Stimulated activated CD4-positive, alpha-beta T cell treated with anti-CD3 and anti-CD28 coated beads, TNF-alpha, amount 100 ng/mL, for 1 hour (primary cell): ENCODE measurements around the gene TRIM24.
"Not testable (repeated sequence)": the region's sequence is repeated elsewhere in the genome, so short reads cannot be mapped to it uniquely, and the experiment has no call there.

Source experiments
- DNase-seq, 3 donors: peaks; one replicate each; pipeline ENCODE4 v3.0.0-alpha.2; 2020; ENCODE audit warnings: low read depth in 3 of 3, low spot score in 1 of 3

TRIM24 gene

GRCh38 chr7:138460649-138461607 lies 869 bp downstream of the TRIM24 start:
- DNase-seq, result peak in 2 of 3 donors; percentile 9 to 44

GRCh38 chr7:138463291-138463618 lies 3.2 kb downstream of the TRIM24 start:
- DNase-seq, result not testable (repeated sequence)

DNA sequence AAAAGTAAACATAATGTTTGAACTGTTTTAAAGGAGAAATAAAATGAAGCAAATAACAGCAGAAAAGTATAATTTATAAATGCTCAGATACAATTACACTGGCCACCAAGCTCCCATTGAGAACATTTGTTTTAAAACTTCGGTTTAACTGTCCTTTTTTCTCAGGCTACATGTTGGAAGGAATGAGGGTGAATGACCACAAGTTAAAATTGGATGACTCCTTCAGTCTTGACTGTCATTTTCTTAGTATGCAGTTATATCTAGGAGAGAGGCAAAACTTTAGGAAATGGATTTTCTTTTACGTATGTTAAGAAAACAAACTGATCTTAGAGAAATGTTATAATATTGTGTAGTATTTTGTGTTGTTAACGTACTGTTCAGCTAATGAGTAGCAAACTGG lies 5.0 kb downstream of the TRIM24 start:
- no peak for DNase-seq

- DNase-seq, result not testable (repeated sequence)
Observed at GRCh38 chr7:138466069-138466756, 6.2 kb downstream of the TRIM24 start.

- no peak for DNase-seq
Observed at GRCh38 chr7:138468244-138469123, 8.4 kb downstream of the TRIM24 start.

DNA sequence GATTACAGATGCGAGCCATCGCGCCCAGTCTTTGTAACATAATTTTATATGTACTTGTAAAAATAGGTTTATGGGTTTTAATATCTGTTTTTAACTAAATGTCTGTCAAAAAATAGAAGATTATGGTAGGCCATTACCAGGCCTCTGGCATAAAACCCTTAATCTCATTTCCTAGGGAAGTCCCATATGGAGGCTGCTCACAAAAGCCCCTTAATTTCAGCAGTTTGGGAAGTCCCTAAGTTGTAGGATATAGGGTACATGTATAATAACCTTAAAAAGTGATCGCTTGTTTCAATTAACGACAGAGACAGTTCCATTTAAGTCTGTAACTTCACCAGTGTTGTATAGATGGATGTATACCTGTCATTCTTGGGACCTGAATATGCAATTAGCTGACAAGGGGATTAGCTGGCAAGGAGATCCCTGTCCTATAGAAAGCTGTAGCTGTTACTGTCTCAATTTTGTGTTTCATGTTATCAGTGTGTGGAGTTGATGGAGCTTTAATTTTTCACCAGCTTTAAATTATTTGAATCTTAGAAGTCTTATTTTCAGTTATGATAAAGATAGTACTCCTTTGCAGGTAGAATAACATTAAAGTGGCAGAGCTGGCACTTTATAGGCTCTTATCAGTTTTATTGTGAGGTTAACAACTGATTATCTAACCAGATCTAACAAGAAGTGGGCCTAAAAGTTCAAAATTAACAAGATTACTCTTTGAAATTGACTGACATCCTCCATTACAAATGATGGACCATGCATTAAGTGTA lies 10.5 kb downstream of the TRIM24 start:
- no peak for DNase-seq

GRCh38 chr7:138472292-138473079 lies 12.4 kb downstream of the TRIM24 start:
- DNase-seq, result no peak

GRCh38 chr7:138475377-138475776 lies 15.3 kb downstream of the TRIM24 start:
- no peak for DNase-seq

DNA sequence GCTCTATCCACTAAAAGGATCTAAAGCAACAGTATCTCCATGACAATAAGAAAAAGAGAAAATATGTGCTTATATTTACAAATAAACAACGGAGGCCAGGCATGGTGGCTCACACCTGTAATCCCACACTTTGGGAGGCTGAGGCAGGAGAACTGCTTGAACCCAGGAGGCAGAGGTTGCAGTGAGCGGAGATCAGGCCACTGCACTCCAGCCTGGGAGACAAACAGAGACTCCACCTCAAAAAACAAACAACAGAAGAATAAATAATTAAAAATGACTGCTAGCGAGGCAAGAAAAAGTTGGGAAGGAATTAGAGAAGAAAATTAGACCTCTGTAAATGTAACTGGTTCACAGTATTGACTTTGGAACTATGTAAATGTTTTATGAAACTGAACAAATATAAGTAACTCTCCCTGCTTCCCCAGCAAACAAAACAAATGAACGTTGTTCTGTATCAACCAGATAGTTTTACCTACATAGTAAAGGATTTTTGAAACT lies 17.1 kb downstream of the TRIM24 start:
- DNase-seq, result no peak

DNA sequence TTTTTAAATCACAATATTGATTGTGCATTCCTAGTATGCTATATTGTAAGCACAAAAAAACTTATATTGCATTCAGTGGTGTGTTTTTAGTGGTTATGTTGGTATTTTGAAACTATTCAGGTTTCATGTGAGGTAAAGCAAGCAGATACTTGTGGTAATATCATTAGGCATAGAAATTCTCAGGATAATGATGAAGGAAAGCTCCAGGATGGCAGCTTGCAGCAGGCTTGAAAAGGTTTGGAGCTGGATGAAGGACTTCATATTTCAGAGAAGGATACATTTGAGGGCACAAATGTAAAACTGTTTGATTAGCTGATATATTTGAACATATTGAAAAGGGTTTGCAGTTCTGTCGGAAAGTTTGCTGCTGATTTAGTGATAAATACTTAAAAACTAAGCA lies 17.5 kb downstream of the TRIM24 start:
- DNase-seq, result no peak

GRCh38 chr7:138478499-138478908 lies 18.4 kb downstream of the TRIM24 start:
- DNase-seq, result no peak

GRCh38 chr7:138480527-138480926 lies 20.5 kb downstream of the TRIM24 start:
- DNase-seq, result no peak

DNA sequence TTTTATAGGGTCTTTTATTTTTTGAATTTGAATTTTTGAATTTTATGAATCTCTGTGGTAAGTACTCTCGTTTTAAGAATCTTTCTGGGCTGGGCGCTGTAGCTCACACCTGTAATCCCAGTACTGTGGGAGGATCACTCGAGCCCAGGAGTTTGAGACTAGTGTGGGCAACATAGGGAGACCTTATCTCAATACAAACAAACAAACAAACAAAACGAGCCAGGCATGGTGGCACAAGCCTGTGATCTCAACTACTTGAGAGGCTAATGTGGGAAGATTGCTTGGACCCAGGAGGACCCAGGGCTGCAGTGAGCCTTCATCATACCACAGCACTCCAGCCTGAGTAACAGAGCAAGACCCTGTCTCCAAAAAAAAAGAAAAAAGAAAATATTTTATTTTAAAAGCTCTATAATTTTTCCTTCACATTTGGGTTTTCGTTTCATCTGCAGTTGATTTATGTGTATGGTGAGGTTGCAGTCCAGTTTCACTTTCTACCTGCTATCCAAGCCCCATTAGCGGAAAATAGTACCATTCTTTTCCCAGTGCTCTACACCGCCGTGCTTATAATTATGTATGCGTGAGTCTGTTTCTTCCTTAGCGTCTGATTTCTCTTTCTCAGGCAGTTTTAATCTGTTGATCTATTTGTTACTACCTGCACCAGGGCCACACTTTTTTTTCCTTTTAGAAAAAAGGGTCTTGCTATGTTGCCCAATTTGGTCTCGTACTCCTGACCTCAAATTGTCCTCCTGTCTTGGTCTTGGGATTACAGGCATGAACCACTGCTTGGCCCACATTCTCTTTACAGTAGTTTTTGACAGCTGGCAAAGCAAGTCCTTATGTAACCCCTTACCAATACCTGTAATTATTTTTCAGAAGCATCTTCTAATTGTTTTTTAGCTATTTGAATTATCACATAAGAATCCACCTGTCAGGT lies 21.7 kb downstream of the TRIM24 start:
- DNase-seq, result no peak

DNA sequence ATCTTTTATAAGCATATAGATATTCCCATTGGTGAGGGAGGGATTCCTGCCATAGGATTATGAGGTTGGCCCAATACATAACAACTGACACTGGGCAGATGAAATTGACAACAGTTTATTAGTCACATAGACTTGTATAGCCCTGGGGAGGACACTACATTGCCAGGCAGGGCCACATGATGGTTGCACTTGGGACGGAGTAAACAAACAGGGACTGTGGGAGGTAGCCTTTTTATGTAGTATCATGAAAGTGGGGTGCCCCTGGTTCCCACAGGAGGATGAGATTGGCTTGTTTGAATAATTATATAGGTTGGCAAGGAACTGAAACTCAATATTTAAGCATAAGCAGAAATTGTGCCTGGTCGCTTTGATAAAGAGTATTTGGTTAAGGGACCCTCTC lies 23.5 kb downstream of the TRIM24 start:
- DNase-seq, result no peak

GRCh38 chr7:138485508-138485907 lies 25.4 kb downstream of the TRIM24 start:
- not testable (repeated sequence) for DNase-seq

DNA sequence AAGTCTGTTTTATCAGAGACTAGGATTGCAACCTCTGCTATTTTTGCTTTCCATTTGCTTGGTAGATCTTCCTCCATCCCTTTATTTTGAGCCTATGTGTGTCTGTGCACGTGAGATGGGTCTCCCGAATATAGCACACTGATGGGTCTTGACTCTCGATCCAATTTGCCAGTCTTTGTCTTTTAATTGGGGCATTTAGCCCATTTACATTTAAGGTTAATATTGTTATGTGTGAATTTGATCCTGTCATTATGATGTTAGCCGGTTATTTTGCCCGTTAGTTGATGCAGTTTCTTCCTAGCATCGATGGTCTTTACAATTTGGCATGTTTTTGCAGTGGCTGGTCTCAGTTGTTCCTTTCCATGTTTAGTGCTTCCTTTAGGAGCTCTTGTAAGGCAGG lies 29.1 kb downstream of the TRIM24 start:
- DNase-seq, result not testable (repeated sequence)

GRCh38 chr7:138491612-138492386 lies 31.7 kb downstream of the TRIM24 start:
- no peak for DNase-seq

- no peak for DNase-seq
Observed at GRCh38 chr7:138492423-138492822, 32.4 kb downstream of the TRIM24 start.
